Mononuclear cell (primary cell): Measurements from ENCODE around the gene CARMIL1. TPM values are rescaled to one million over a fixed set of nuclear protein-coding genes. Genes with fewer than 3 reads are reported as not detected.

Source experiments
- H3K27me3 ChIP-seq: 2 replicates; pipeline ENCODE4 v1.6.0; 2011; ENCODE audit warnings: low read length, control low read depth; ENCODE audit not compliant: insufficient read depth
- H3K4me1 ChIP-seq: 2 replicates; pipeline ENCODE4 v1.5.1; 2011; ENCODE audit warnings: mild to moderate bottlenecking, low read length, control low read depth; ENCODE audit not compliant: insufficient read depth
- H3K4me3 ChIP-seq: 2 replicates; pipeline ENCODE4 v1.5.1; 2011; ENCODE audit warnings: mild to moderate bottlenecking, low read length, moderate library complexity
- H3K9me3 ChIP-seq: 2 replicates; pipeline ENCODE4 v1.5.1; 2011; ENCODE audit warnings: low read depth, mild to moderate bottlenecking, control low read depth, low read length
- total RNA-seq: library from RNA; depleted of rRNA; stranded (reverse); fragments of >200 nt; gene quantifications from one replicate; pipeline ENCODE4 v1.2.3, GENCODE V29; 2012

CARMIL1 gene
- total RNA-seq, 1 donor: 3.1 TPM

GRCh38 chr6:25603251-25603650, 324.1 kb downstream of the CARMIL1 start:
- no peaks in the 10 kb centered on the region for H3K27me3 ChIP-seq
- no peaks in the 10 kb centered on the region for H3K9me3 ChIP-seq
- H3K4me3 ChIP-seq: no peak overlapping the region
- no peaks in the 10 kb centered on the region for H3K4me1 ChIP-seq

- Histone ChIP-seq H3K4me3 (no peak overlapping the region), H3K27me3 (no peaks in the 10 kb centered on the region), H3K9me3 (no peaks in the 10 kb centered on the region), H3K4me1 (no peaks in the 10 kb centered on the region)
These were observed 327.0 kb downstream of the CARMIL1 start for GRCh38 chr6:25606151-25606550.

GRCh38 chr6:25608558-25609174, 329.5 kb downstream of the CARMIL1 start:
- H3K9me3 ChIP-seq: no peaks in the 10 kb centered on the region

GRCh38 chr6:25612666-25613065, 333.5 kb downstream of the CARMIL1 start:
- no peak overlapping the region for H3K4me3 ChIP-seq
- H3K9me3 ChIP-seq: no peaks in the 10 kb centered on the region
- no peaks in the 10 kb centered on the region for H3K27me3 ChIP-seq
- H3K4me1 ChIP-seq: no peaks in the 10 kb centered on the region

More at GRCh38 chr6:25608558-25609174, 329.5 kb downstream of the CARMIL1 start:
- Histone ChIP-seq H3K27me3 (no peaks in the 10 kb centered on the region), H3K4me3 (no peak overlapping the region), H3K4me1 (no peaks in the 10 kb centered on the region)

GRCh38 chr6:25613415-25613814, 334.2 kb downstream of the CARMIL1 start:
- H3K27me3 ChIP-seq: no peaks in the 10 kb centered on the region
- H3K9me3 ChIP-seq: no peaks in the 10 kb centered on the region
- no peak overlapping the region for H3K4me3 ChIP-seq
- H3K4me1 ChIP-seq: no peaks in the 10 kb centered on the region

- Histone ChIP-seq H3K9me3 (no peaks in the 10 kb centered on the region), H3K27me3 (no peaks in the 10 kb centered on the region), H3K4me3 (no peak overlapping the region), H3K4me1 (no peaks in the 10 kb centered on the region)
These were observed 334.9 kb downstream of the CARMIL1 start for GRCh38 chr6:25614052-25614451.

- Histone ChIP-seq H3K27me3 (no peaks in the 10 kb centered on the region), H3K4me3 (no peak overlapping the region), H3K4me1 (no peaks in the 10 kb centered on the region)
These were observed 336.3 kb downstream of the CARMIL1 start for GRCh38 chr6:25615471-25615870.

GRCh38 chr6:25617997-25618396, 338.8 kb downstream of the CARMIL1 start:
- Histone ChIP-seq H3K4me3 (no peak overlapping the region), H3K9me3 (no peaks in the 10 kb centered on the region), H3K4me1 (no peaks in the 10 kb centered on the region), H3K27me3 (no peaks in the 10 kb centered on the region)

More at GRCh38 chr6:25615471-25615870, 336.3 kb downstream of the CARMIL1 start:
- no peaks in the 10 kb centered on the region for H3K9me3 ChIP-seq

GRCh38 chr6:25619217-25619616, 340.0 kb downstream of the CARMIL1 start:
- Histone ChIP-seq H3K27me3 (no peaks in the 10 kb centered on the region), H3K9me3 (no peaks in the 10 kb centered on the region), H3K4me1 (no peaks in the 10 kb centered on the region), H3K4me3 (no peak overlapping the region)

- Histone ChIP-seq H3K27me3 (no peaks in the 10 kb centered on the region), H3K4me1 (no peaks in the 10 kb centered on the region), H3K9me3 (no peaks in the 10 kb centered on the region), H3K4me3 (no peak overlapping the region)
These were observed 341.2 kb downstream of the CARMIL1 start for GRCh38 chr6:25620391-25620790.

- Histone ChIP-seq H3K4me3 (no peak overlapping the region), H3K4me1 (no peaks in the 10 kb centered on the region), H3K27me3 (no peaks in the 10 kb centered on the region)
These were observed 343.9 kb downstream of the CARMIL1 start for GRCh38 chr6:25623065-25623464.

GRCh38 chr6:25623879-25624278, 344.7 kb downstream of the CARMIL1 start:
- Histone ChIP-seq H3K27me3 (peaks cover under 1% of the 10 kb centered on the region), H3K4me3 (no peak overlapping the region), H3K4me1 (no peaks in the 10 kb centered on the region), H3K9me3 (no peaks in the 10 kb centered on the region)

More at GRCh38 chr6:25623065-25623464, 343.9 kb downstream of the CARMIL1 start:
- H3K9me3 ChIP-seq: no peaks in the 10 kb centered on the region

GRCh38 chr6:25627001-25627400, 347.8 kb downstream of the CARMIL1 start:
- Histone ChIP-seq H3K4me1 (no peaks in the 10 kb centered on the region), H3K4me3 (no peak overlapping the region), H3K9me3 (no peaks in the 10 kb centered on the region), H3K27me3 (peaks cover 3% of the 10 kb centered on the region)

- H3K27me3 ChIP-seq: peaks cover 3% of the 10 kb centered on the region
- no peaks in the 10 kb centered on the region for H3K4me1 ChIP-seq
- no peak overlapping the region for H3K4me3 ChIP-seq
- no peaks in the 10 kb centered on the region for H3K9me3 ChIP-seq
These were observed 349.5 kb downstream of the CARMIL1 start for GRCh38 chr6:25628471-25629197.

GRCh38 chr6:25629198-25629576, 350.0 kb downstream of the CARMIL1 start:
- Histone ChIP-seq H3K27me3 (peaks cover 3% of the 10 kb centered on the region), H3K4me3 (no peak overlapping the region), H3K4me1 (no peaks in the 10 kb centered on the region)

More at GRCh38 chr6:25629198-25629576, 350.0 kb downstream of the CARMIL1 start:
- no peaks in the 10 kb centered on the region for H3K9me3 ChIP-seq
